ENCODE data around the gene PSTPIP1.

PSTPIP1 gene

GRCh38 chr15:76974456-76975036, 20.4 kb upstream of the PSTPIP1 start:
- no peaks in the 10 kb centered on the region for H3K36me3 Mint-ChIP-seq (ENCODE audit: low read depth)

DNA sequence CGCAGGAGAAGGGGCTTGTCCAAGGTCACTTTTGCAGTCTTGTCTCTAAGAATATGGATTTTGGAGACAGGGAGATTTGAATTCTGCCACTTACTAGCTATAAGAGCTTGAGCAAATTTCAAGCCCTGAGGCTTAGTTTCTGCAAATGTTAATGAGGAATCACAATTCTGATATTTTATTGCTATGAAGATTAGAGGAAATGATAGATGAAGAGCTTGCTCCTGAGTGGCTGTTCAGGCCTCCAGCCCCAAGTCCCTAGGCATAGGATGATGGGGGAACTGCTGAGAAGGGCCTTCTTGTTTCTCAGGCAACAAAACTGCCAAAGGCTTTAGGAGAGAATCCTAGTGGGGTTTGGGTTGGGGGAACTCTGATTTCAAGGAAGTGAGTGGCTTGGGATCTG, 18.8 kb upstream of the PSTPIP1 start:
- H3K36me3 Mint-ChIP-seq (ENCODE audit: low read depth), result peaks cover 4% of the 10 kb centered on the region
- peaks cover 4% of the 10 kb centered on the region for H3K4me1 Mint-ChIP-seq
- peaks cover 21% of the 10 kb centered on the region for H3K9me3 Mint-ChIP-seq
- TF ChIP-seq CTCF (IDR thresholded peaks at IDR 0.05; ENCODE audit: unreplicated experiment in 3 of 3), result no peak
- H3K27me3 Mint-ChIP-seq (ENCODE audit: low read depth), result peaks cover 9% of the 10 kb centered on the region
- H3K4me3 Mint-ChIP-seq, result no peak overlapping the region
- no peak overlapping the region for H3K27ac Mint-ChIP-seq

More at GRCh38 chr15:76974456-76975036, 20.4 kb upstream of the PSTPIP1 start:
- no peak for TF ChIP-seq CTCF (IDR thresholded peaks at IDR 0.05; ENCODE audit: unreplicated experiment in 3 of 3)
- no peak overlapping the region for H3K27ac Mint-ChIP-seq
- H3K27me3 Mint-ChIP-seq (ENCODE audit: low read depth), result peaks cover 9% of the 10 kb centered on the region
- no peak overlapping the region for H3K4me3 Mint-ChIP-seq
- H3K9me3 Mint-ChIP-seq, result peaks cover 16% of the 10 kb centered on the region
- H3K4me1 Mint-ChIP-seq, result peaks cover 4% of the 10 kb centered on the region

DNA sequence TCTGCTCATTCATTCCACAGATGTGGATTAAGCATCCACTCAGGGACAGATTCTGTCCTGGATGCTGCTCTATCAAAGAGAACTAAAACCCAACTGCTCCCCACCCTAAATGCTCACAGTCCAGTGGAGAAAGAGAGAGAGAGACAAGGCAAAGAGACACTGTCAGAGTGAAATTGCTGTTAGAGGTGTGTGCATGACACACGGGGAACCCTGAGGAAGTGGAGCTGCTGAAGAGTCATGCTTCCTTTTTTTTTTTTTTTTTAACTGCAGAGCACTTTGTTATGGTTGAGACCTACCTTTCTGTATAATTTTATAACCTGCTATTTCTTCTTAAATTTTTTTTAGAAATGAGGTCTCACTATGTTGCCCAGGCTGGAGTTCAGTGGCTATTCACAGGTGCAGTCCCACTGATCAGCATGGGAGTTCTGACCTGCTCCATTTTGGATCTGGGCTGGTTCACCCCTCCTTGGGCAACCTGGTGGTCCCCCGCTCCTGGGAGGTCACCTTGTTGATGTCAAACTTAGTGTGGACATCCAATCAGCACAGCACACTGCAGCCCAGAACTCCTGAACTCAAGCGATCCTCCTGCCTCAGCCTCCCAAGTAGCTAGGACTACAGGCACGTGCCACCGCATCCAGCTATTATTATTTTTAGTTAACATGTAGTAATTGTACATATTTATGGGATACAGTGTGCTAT, 18.2 kb upstream of the PSTPIP1 start:
- TF ChIP-seq CTCF (IDR thresholded peaks at IDR 0.05; ENCODE audit: unreplicated experiment in 3 of 3), result no peak
- H3K4me1 Mint-ChIP-seq, result peaks cover 4% of the 10 kb centered on the region
- H3K27ac Mint-ChIP-seq, result no peak overlapping the region
- H3K4me3 Mint-ChIP-seq, result no peak overlapping the region
- peaks cover 4% of the 10 kb centered on the region for H3K36me3 Mint-ChIP-seq (ENCODE audit: low read depth)
- peaks cover 21% of the 10 kb centered on the region for H3K9me3 Mint-ChIP-seq
- peaks cover 9% of the 10 kb centered on the region for H3K27me3 Mint-ChIP-seq (ENCODE audit: low read depth)

DNA sequence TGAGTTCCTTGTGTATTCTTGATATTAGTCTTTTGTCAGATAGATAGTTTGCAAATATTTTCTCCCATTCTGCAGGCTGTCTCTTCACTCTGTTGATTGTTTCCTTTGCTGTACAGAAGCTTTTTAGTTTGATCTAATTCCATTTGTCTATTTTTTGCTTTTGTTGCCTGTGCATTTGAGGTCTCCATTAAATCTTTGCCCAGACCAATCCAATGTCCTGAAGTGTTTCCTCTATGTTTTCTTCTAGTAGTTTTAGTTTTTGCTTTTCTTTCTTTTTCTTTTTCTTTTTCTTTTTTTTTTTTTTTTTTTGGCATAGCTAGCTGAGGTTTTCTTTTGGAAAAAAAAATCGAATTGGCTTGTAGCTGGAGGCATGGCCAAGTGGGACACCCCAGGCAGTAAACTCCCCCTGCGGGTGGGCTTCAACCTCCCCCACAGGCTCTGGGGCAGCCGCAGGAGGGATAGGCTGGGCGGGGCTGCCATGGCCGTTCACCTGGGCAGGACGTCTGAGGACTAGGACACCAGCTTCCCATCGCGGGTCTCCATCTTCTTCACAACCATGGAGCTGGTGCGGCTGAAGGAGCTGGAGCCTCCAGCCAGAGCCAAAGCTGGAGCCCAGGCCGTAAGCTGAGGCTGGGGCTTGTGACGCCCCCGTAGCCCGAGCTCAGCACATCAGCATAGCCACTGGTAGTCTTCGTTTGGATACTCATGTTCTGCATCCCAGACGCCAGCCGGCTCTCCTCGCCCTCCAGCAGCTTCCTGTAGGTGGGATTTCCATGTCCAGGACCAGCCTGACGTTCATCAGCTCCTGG, 16.2 kb upstream of the PSTPIP1 start:
- peaks cover 4% of the 10 kb centered on the region for H3K36me3 Mint-ChIP-seq (ENCODE audit: low read depth)
- H3K27ac Mint-ChIP-seq, result no peak overlapping the region
- H3K4me1 Mint-ChIP-seq, result no peaks in the 10 kb centered on the region
- no peak for TF ChIP-seq CTCF (IDR thresholded peaks at IDR 0.05; ENCODE audit: unreplicated experiment in 3 of 3)
- H3K4me3 Mint-ChIP-seq, result no peak overlapping the region
- peaks cover 12% of the 10 kb centered on the region for H3K27me3 Mint-ChIP-seq (ENCODE audit: low read depth)
- H3K9me3 Mint-ChIP-seq, result peaks cover 21% of the 10 kb centered on the region

GRCh38 chr15:76979331-76979925, 15.5 kb upstream of the PSTPIP1 start:
- peaks cover 12% of the 10 kb centered on the region for H3K27me3 Mint-ChIP-seq (ENCODE audit: low read depth)
- no peak for TF ChIP-seq CTCF (IDR thresholded peaks at IDR 0.05; ENCODE audit: unreplicated experiment in 3 of 3)
- peaks cover 21% of the 10 kb centered on the region for H3K9me3 Mint-ChIP-seq
- no peak overlapping the region for H3K27ac Mint-ChIP-seq
- H3K4me3 Mint-ChIP-seq, result no peak overlapping the region
- H3K36me3 Mint-ChIP-seq (ENCODE audit: low read depth), result peaks cover 4% of the 10 kb centered on the region
- H3K4me1 Mint-ChIP-seq, result no peaks in the 10 kb centered on the region
